HepG2 (cell line): ENCODE data around the gene COG4. TPM values are rescaled to one million over a fixed set of nuclear protein-coding genes. Genes with fewer than 3 reads are reported as not detected.

ENCODE experiments used
- CEBPG ChIP-seq: IDR thresholded peaks from 2 replicates; pipeline ENCODE4 v1.6.1; 2016
- FOXK2 ChIP-seq: fragments of 450-650 bp; IDR thresholded peaks from 2 replicates; pipeline ENCODE4 v1.6.1; 2016
- HMG20A ChIP-seq: IDR thresholded peaks from 2 replicates; pipeline ENCODE4 v1.6.1; 2016; ENCODE audit warnings: borderline replicate concordance
- HNF4A ChIP-seq: sonication (generic); formaldehyde crosslinking; IDR thresholded peaks from 2 replicates; pipeline ENCODE4 v1.4.0; 2020; ENCODE audit warnings: missing genetic modification reagents
- JUND ChIP-seq: sonication (generic); formaldehyde crosslinking; IDR thresholded peaks from 2 replicates; pipeline ENCODE4 v1.8.0; 2022; ENCODE audit warnings: mild to moderate bottlenecking, missing genetic modification reagents
- MTF2 ChIP-seq: sonication (generic); formaldehyde crosslinking; IDR thresholded peaks from 2 replicates; pipeline ENCODE4 v1.5.0; 2020; ENCODE audit warnings: missing genetic modification reagents, borderline replicate concordance
- NR0B2 ChIP-seq: sonication (generic); formaldehyde crosslinking; IDR thresholded peaks from 2 replicates; pipeline ENCODE4 v1.4.0; 2020; ENCODE audit warnings: mild to moderate bottlenecking, missing genetic modification reagents
- NR2F6 ChIP-seq, 2 experiments: IDR thresholded peaks; 2 replicates each; pipeline ENCODE4 v1.6.1; 2016; ENCODE audit warnings: antibody characterized with exemption in 1 of 2, mild to moderate bottlenecking in 1 of 2
- PRPF4 ChIP-seq: fragments of 200-400 bp; formaldehyde crosslinking; IDR thresholded peaks from 2 replicates; pipeline ENCODE4 v1.6.1; 2016; ENCODE audit warnings: low read length, low read depth; ENCODE audit not compliant: poor library complexity, severe bottlenecking
- SMAD3 ChIP-seq: sonication (generic); formaldehyde crosslinking; IDR thresholded peaks from 2 replicates; pipeline ENCODE4 v1.4.0; 2020; ENCODE audit warnings: missing genetic modification reagents
- SP1 ChIP-seq, 2 experiments: fragments of 450-650 bp in 1 of 2; sonication (generic) in 1 of 2; formaldehyde crosslinking in 1 of 2; IDR thresholded peaks; 2 replicates each; pipeline versions ENCODE4 v1.4.0 to v1.6.1; 2016 to 2020; ENCODE audit warnings: missing genetic modification reagents in 1 of 2
- TBP ChIP-seq: sonication (generic); formaldehyde crosslinking; IDR thresholded peaks from 2 replicates; pipeline ENCODE4 v1.5.0; 2020; ENCODE audit warnings: missing genetic modification reagents
- TFDP2 ChIP-seq: sonication (generic); formaldehyde crosslinking; IDR thresholded peaks from 2 replicates; pipeline ENCODE4 v1.4.0; 2020; ENCODE audit warnings: missing genetic modification reagents
- WIZ ChIP-seq: sonication (generic); formaldehyde crosslinking; IDR thresholded peaks from 2 replicates; pipeline ENCODE4 v1.5.1; 2020; ENCODE audit warnings: mild to moderate bottlenecking, missing genetic modification reagents
- YY1 ChIP-seq: IDR thresholded peaks from 2 replicates; pipeline ENCODE4 v1.6.1; 2011; ENCODE audit warnings: low read length, low read depth, moderate library complexity, mild to moderate bottlenecking; ENCODE audit not compliant: insufficient read depth, insufficient replicate concordance
- ZMYM3 ChIP-seq: sonication (generic); formaldehyde crosslinking; IDR thresholded peaks from 2 replicates; pipeline ENCODE4 v1.5.1; 2020; ENCODE audit warnings: mild to moderate bottlenecking, missing genetic modification reagents
- ZNF124 ChIP-seq: sonication (generic); formaldehyde crosslinking; IDR thresholded peaks from 2 replicates; pipeline ENCODE4 v1.4.0; 2020; ENCODE audit warnings: missing genetic modification reagents
- ZNF207 ChIP-seq: fragments of 450-650 bp; IDR thresholded peaks from 2 replicates; pipeline ENCODE4 v1.6.1; 2016; ENCODE audit warnings: antibody characterized with exemption, borderline replicate concordance
- ZNF232 ChIP-seq: sonication (generic); formaldehyde crosslinking; IDR thresholded peaks from 2 replicates; pipeline ENCODE4 v1.4.0; 2020; ENCODE audit warnings: missing genetic modification reagents, borderline replicate concordance
- ZNF33A ChIP-seq: sonication (generic); formaldehyde crosslinking; IDR thresholded peaks from 2 replicates; pipeline ENCODE4 v1.5.1; 2020; ENCODE audit warnings: missing genetic modification reagents, mild to moderate bottlenecking, moderate library complexity, borderline replicate concordance
- ZNF431 ChIP-seq: sonication (generic); formaldehyde crosslinking; IDR thresholded peaks from 2 replicates; pipeline ENCODE4 v1.9.0; 2022; ENCODE audit warnings: missing genetic modification reagents, low read depth, mild to moderate bottlenecking, borderline replicate concordance
- ZNF615 ChIP-seq: sonication (generic); formaldehyde crosslinking; IDR thresholded peaks from 2 replicates; pipeline ENCODE4 v1.5.0; 2020; ENCODE audit warnings: mild to moderate bottlenecking, missing genetic modification reagents, borderline replicate concordance
- ZNF674 ChIP-seq: sonication (generic); formaldehyde crosslinking; IDR thresholded peaks from 2 replicates; pipeline ENCODE4 v1.5.0; 2020; ENCODE audit warnings: low read depth, mild to moderate bottlenecking, missing genetic modification reagents
- ZNF704 ChIP-seq: sonication (generic); formaldehyde crosslinking; IDR thresholded peaks from 2 replicates; pipeline ENCODE4 v1.8.1; 2023; ENCODE audit warnings: mild to moderate bottlenecking, inconsistent platforms, moderate library complexity, missing genetic modification reagents, borderline replicate concordance
- ZNF737 ChIP-seq: sonication (generic); formaldehyde crosslinking; IDR thresholded peaks from 2 replicates; pipeline ENCODE4 v1.5.0; 2020; ENCODE audit warnings: missing genetic modification reagents, mild to moderate bottlenecking, borderline replicate concordance
- polyA plus RNA-seq, 8 experiments: library from polyadenylated mRNA; depleted of rRNA in 3 of 8; stranded (reverse) in 7 of 8; unstranded in 1 of 8; fragments of >200 nt; fragmentation: Illumina TruSeq in 4 of 8; extraction: Trizol in 4 of 8; gene quantifications; 2 replicates each; pipeline versions ENCODE4 v1.2.1 to v1.2.3, GENCODE V29; 2011 to 2016; ENCODE audit warnings: low read depth in 4 of 8, missing spikeins in 1 of 8, mixed read lengths in 1 of 8; ENCODE audit not compliant: insufficient read depth in 1 of 8
- total RNA-seq, 5 experiments: library from RNA; depleted of rRNA; stranded (reverse); fragments of >200 nt; fragmentation: Illumina TruSeq; extraction: Trizol; gene quantifications; 2 replicates each; pipeline ENCODE4 v1.2.3, GENCODE V29; 2016; ENCODE audit warnings: low read depth in 1 of 5
- TF ChIP-seq, protein P1 (sequence below), 2 experiments: sonication (generic) in 1 of 2; formaldehyde crosslinking in 1 of 2; IDR thresholded peaks; 2 replicates each; pipeline versions ENCODE4 v1.5.1 to v1.6.1; 2011 to 2020; ENCODE audit warnings: borderline replicate concordance in 1 of 2, low read depth in 1 of 2, low read length in 1 of 2, mild to moderate bottlenecking in 1 of 2, missing genetic modification reagents in 1 of 2, moderate library complexity in 1 of 2

Gene COG4
- total and polyA plus RNA-seq, 2 of the 13 experiments (the other 11 are each of a cell fraction or from before 2014, with no cell fraction given) = 51.1 to 73.8 TPM

- TF ChIP-seq, protein P1, sequence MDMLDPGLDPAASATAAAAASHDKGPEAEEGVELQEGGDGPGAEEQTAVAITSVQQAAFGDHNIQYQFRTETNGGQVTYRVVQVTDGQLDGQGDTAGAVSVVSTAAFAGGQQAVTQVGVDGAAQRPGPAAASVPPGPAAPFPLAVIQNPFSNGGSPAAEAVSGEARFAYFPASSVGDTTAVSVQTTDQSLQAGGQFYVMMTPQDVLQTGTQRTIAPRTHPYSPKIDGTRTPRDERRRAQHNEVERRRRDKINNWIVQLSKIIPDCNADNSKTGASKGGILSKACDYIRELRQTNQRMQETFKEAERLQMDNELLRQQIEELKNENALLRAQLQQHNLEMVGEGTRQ (IDR thresholded peaks at IDR 0.05; ENCODE audit: low read depth, low read length) = no peak
- TF ChIP-seq, protein P1 (CRISPR knock-in tag; IDR thresholded peaks at IDR 0.05; ENCODE audit: borderline replicate concordance) = no peak
- TF ChIP-seq TFDP2 (CRISPR knock-in tag) = no peak; the same call in 1 of the 2 replicates
- TF ChIP-seq CEBPG (CRISPR knock-in tag) = no peak
- 0 out of 2 replicates have a peak, but pooled peaks have one; percentile 24 for TF ChIP-seq WIZ (CRISPR knock-in tag)
- TF ChIP-seq ZNF33A = no peak; the same call in 1 of the 2 replicates
- TF ChIP-seq TBP (CRISPR knock-in tag) = no peak
- TF ChIP-seq ZNF737 (CRISPR knock-in tag) = no peak; the same call in 1 of the 2 replicates
- TF ChIP-seq PRPF4 = no peak
- no peak for TF ChIP-seq ZNF615
- no peak for TF ChIP-seq FOXK2
- TF ChIP-seq JUND (CRISPR knock-in tag) = no peak
- no peak for TF ChIP-seq ZMYM3 (CRISPR knock-in tag)
- no peak for TF ChIP-seq NR0B2 (CRISPR knock-in tag)
- no peak for TF ChIP-seq ZNF232 (CRISPR knock-in tag)
- TF ChIP-seq NR2F6 (IDR thresholded peaks at IDR 0.05) = no peak; the same call in 1 of the 2 replicates
- TF ChIP-seq NR2F6 (CRISPR knock-in tag; IDR thresholded peaks at IDR 0.05) = no peak
- TF ChIP-seq ZNF674 (CRISPR knock-in tag) = no peak
- TF ChIP-seq ZNF704 = no peak; the same call in 1 of the 2 replicates
- no peak for TF ChIP-seq HNF4A
- TF ChIP-seq YY1 = peak; percentile 95
- TF ChIP-seq SP1 (IDR thresholded peaks at IDR 0.05) = no peak
- peak; percentile 40; the same call in 1 of the 2 replicates for TF ChIP-seq SP1 (CRISPR knock-in tag; IDR thresholded peaks at IDR 0.05)
- no peak for TF ChIP-seq HMG20A (CRISPR knock-in tag)
- no peak for TF ChIP-seq ZNF207
- no peak for TF ChIP-seq MTF2
- TF ChIP-seq ZNF431 (CRISPR knock-in tag) = no peak; the same call in 1 of the 2 replicates
- TF ChIP-seq SMAD3 = no peak
- no peak for TF ChIP-seq ZNF124 (CRISPR knock-in tag)
Measured at GRCh38 chr16:70523076-70523742, at the start of gene COG4 (continued).
